Measurements from ENCODE around the gene CC2D2A. TPM values are rescaled to one million over a fixed set of nuclear protein-coding genes. Genes with fewer than 3 reads are reported as not detected.
A peak's percentile ranks its signal among the peaks of the same experiment; 100 is the strongest.

CC2D2A gene
- total and polyA plus RNA-seq, 10 donors = 2.6 to 16.6 (median 6.9) TPM

GRCh38 chr4:15544248-15544729 is 74.6 kb downstream of the CC2D2A start:
- DNase-seq = no peak
- intact Hi-C loops (cut with DNase I; ENCODE audit: low total_unique reads) = no loop called here
- H3K27me3 ChIP-seq (replicated peaks in 1 of 7) = no peaks in the 10 kb centered on the region
- peaks cover 0 to 32% (median 0%) of the 10 kb centered on the region in 6 donors for H3K36me3 ChIP-seq
- peaks cover 0 to 16% (median 5%) of the 10 kb centered on the region in 6 donors for H3K4me1 ChIP-seq
- WGBS, 5 donors = 65 to 90% (median 70%) methylated on average over 1 of the region's 1 CpG
- TF ChIP-seq POLR2A (IDR thresholded peaks at IDR 0.05) (no peak), POLR2AphosphoS5 (IDR thresholded peaks at IDR 0.05) (no peak)
- TF ChIP-seq, protein P1, sequence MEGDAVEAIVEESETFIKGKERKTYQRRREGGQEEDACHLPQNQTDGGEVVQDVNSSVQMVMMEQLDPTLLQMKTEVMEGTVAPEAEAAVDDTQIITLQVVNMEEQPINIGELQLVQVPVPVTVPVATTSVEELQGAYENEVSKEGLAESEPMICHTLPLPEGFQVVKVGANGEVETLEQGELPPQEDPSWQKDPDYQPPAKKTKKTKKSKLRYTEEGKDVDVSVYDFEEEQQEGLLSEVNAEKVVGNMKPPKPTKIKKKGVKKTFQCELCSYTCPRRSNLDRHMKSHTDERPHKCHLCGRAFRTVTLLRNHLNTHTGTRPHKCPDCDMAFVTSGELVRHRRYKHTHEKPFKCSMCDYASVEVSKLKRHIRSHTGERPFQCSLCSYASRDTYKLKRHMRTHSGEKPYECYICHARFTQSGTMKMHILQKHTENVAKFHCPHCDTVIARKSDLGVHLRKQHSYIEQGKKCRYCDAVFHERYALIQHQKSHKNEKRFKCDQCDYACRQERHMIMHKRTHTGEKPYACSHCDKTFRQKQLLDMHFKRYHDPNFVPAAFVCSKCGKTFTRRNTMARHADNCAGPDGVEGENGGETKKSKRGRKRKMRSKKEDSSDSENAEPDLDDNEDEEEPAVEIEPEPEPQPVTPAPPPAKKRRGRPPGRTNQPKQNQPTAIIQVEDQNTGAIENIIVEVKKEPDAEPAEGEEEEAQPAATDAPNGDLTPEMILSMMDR (IDR thresholded peaks at IDR 0.05 in 8 of 11, conservative IDR thresholded peaks at IDR 0.05 in 3 of 11) = no peak
- H3K27ac ChIP-seq = no peak overlapping the region
- H3K4me3 ChIP-seq = no peak overlapping the region
- H3K9me3 ChIP-seq = no peaks in the 10 kb centered on the region

GRCh38 chr4:15545371-15545770 is 75.7 kb downstream of the CC2D2A start:
- H3K4me3 ChIP-seq = no peak overlapping the region
- no peaks in the 10 kb centered on the region for H3K27me3 ChIP-seq (replicated peaks in 1 of 7)
- DNase-seq = no peak
- WGBS, 5 donors = 91 to 100% (median 96%) methylated on average over 2 of the region's 2 CpGs
- no peaks in the 10 kb centered on the region for H3K9me3 ChIP-seq
- intact Hi-C loops (cut with DNase I; ENCODE audit: low total_unique reads) = no loop called here
- H3K27ac ChIP-seq = no peak overlapping the region
- TF ChIP-seq POLR2A (IDR thresholded peaks at IDR 0.05) (no peak), POLR2AphosphoS5 (IDR thresholded peaks at IDR 0.05) (no peak)
- peaks cover 0 to 16% (median 5%) of the 10 kb centered on the region in 6 donors for H3K4me1 ChIP-seq
- peaks cover 0 to 36% (median 0%) of the 10 kb centered on the region in 6 donors for H3K36me3 ChIP-seq

- Histone ChIP-seq H3K36me3 (peaks cover 0 to 22% (median 0%) of the 10 kb centered on the region in 6 donors), H3K4me1 (peaks cover 0 to 15% (median 5%) of the 10 kb centered on the region in 6 donors), H3K27ac (peak overlapping the region in 1 of 8 donors; percentile 28), H3K9me3 (no peaks in the 10 kb centered on the region), H3K4me3 (peak overlapping the region in 2 of 8 donors; percentile 3 to 5), H3K27me3 (replicated peaks in 1 of 7) (no peaks in the 10 kb centered on the region)
- intact Hi-C loops (cut with DNase I; ENCODE audit: low total_unique reads) = no loop called here
- DNase-seq = no peak
- no peak for TF ChIP-seq POLR2AphosphoS5 (IDR thresholded peaks at IDR 0.05)
- no peak for TF ChIP-seq POLR2A (IDR thresholded peaks at IDR 0.05)
- TF ChIP-seq, protein P1 (IDR thresholded peaks at IDR 0.05 in 8 of 11, conservative IDR thresholded peaks at IDR 0.05 in 3 of 11) = no peak
- 32 to 46% (median 35%) methylated on average over 3 of the region's 3 CpGs for WGBS, 5 donors
Measured at GRCh38 chr4:15547392-15547791, 77.7 kb downstream of the CC2D2A start.

GRCh38 chr4:15550491-15550890 is 80.8 kb downstream of the CC2D2A start:
- Histone ChIP-seq H3K9me3 (no peaks in the 10 kb centered on the region), H3K36me3 (peaks cover 0 to 29% (median 0%) of the 10 kb centered on the region in 6 donors), H3K4me1 (peaks cover 0 to 10% (median 3%) of the 10 kb centered on the region in 6 donors), H3K27me3 (replicated peaks in 1 of 7) (no peaks in the 10 kb centered on the region), H3K27ac (no peak overlapping the region), H3K4me3 (no peak overlapping the region)
- DNase-seq = no peak
- no peak for TF ChIP-seq POLR2A (IDR thresholded peaks at IDR 0.05)
- intact Hi-C loops (cut with DNase I; ENCODE audit: low total_unique reads) = no loop called here
- WGBS, 5 donors = 92 to 99% (median 93%) methylated on average over 3 of the region's 3 CpGs

DNA sequence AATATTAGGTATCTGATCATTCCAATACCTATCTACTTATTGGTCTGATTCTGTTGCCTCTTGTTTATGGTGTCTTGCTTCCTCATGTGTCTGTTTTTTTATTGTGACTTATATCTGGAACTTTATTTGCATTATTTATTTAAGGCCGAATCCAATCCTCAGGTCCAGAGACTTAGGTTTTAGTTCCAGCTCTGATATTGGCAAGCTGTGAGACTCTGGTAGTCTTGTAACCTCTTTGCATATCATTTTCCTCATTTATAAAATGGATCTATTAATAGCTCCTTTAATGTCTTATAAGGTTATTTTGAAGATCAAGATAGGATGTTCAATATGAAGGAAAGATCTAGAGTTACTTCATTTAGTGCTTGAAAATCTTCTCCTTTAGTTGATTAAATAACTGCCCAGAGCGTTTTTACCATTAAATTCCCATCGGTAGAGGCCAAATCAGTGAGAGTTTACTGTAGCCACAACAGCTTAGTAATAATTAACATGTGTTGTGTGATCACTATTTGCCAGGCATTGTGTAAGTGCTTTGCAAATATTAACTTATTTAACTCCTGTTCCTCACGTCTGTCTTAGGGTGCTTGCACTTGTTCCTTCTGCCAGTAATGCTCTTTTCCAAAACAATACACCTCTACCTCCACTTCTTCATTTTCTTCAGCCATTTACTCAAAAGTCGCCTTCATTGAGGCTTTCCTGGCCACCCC is 82.2 kb downstream of the CC2D2A start:
- H3K27ac ChIP-seq = no peak overlapping the region
- H3K36me3 ChIP-seq = peaks cover 0 to 26% (median 0%) of the 10 kb centered on the region in 6 donors
- H3K9me3 ChIP-seq = no peaks in the 10 kb centered on the region
- peaks cover 0 to 10% (median 3%) of the 10 kb centered on the region in 6 donors for H3K4me1 ChIP-seq
- TF ChIP-seq, protein P1 (IDR thresholded peaks at IDR 0.05 in 8 of 11, conservative IDR thresholded peaks at IDR 0.05 in 3 of 11) = no peak
- TF ChIP-seq POLR2AphosphoS5 (IDR thresholded peaks at IDR 0.05) (no peak), POLR2A (IDR thresholded peaks at IDR 0.05) (no peak)
- intact Hi-C loops (cut with DNase I; ENCODE audit: low total_unique reads) = no loop called here
- DNase-seq = no peak
- no peak overlapping the region for H3K4me3 ChIP-seq
- 84 to 95% (median 92%) methylated on average over 5 of the region's 5 CpGs for WGBS, 5 donors
- H3K27me3 ChIP-seq (replicated peaks in 1 of 7) = no peaks in the 10 kb centered on the region
